Endothelial cell of umbilical vein (primary cell): Measurements from ENCODE around the gene XRCC1. TPM values are rescaled to one million over a fixed set of nuclear protein-coding genes. Genes with fewer than 3 reads are reported as not detected.

Source experiments
- BruUV-seq: library from RNA; stranded (reverse); fragments of 400-500 nt; replicated peaks from 2 replicates; lab custom pipeline; 2021; lab: Mats Ljungman, UMichigan
- CTCF ChIA-PET: fragments of 300-600, 350-600 bp; sonication (Branson Sonifier 250); formaldehyde crosslinking; loops from one replicate; lab custom pipeline; 2021; ENCODE audit warnings: antibody characterized with exemption, inconsistent platforms; lab: Charles Lee
- POLR2A ChIA-PET: fragments of 300-600, 350-600 bp; sonication (Branson Sonifier 250); formaldehyde crosslinking; loops from one replicate; lab custom pipeline; 2021; ENCODE audit warnings: antibody characterized with exemption, inconsistent platforms; lab: Charles Lee
- DNase-seq: peaks from one replicate; pipeline ENCODE4 v3.0.0-alpha.2; 2011; ENCODE audit warnings: low read depth, low spot score
- FAIRE-seq: peaks from 2 replicates; lab custom pipeline; 2011; peaks lifted over from hg19 to GRCh38; lab: Jason Lieb, UNC
- H2AFZ ChIP-seq: 2 replicates; pipeline ENCODE4 v1.6.0; 2012; ENCODE audit warnings: low read depth, low read length, control low read depth, inconsistent platforms
- H3K27ac ChIP-seq: 2 replicates; pipeline ENCODE4 v1.5.1; 2011; ENCODE audit warnings: low read depth, mild to moderate bottlenecking, control low read depth, low read length, moderate library complexity; ENCODE audit not compliant: insufficient read depth
- H3K27me3 ChIP-seq, 2 experiments: 2 replicates each; pipeline versions ENCODE4 v1.6.0 to v1.6.1; 2011; ENCODE audit warnings: low read length in 2 of 2, mixed read lengths in 1 of 2; ENCODE audit not compliant: control insufficient read depth in 2 of 2, insufficient read depth in 2 of 2
- H3K36me3 ChIP-seq, 2 experiments: 2 replicates in 1 of 2; 3 replicates in 1 of 2; pipeline ENCODE4 v1.5.1; 2011; ENCODE audit warnings: low read length in 2 of 2, mild to moderate bottlenecking in 1 of 2, moderate library complexity in 1 of 2; ENCODE audit not compliant: control insufficient read depth in 2 of 2, insufficient read depth in 2 of 2; ENCODE audit errors: extremely low read depth in 1 of 2
- H3K4me1 ChIP-seq: 3 replicates; pipeline ENCODE4 v1.5.1; 2011; ENCODE audit warnings: mild to moderate bottlenecking, low read length; ENCODE audit not compliant: control insufficient read depth, insufficient read depth; ENCODE audit errors: extremely low read depth
- H3K4me2 ChIP-seq: 2 replicates; pipeline ENCODE4 v1.6.1; 2011; ENCODE audit warnings: low read length, control low read depth, mixed read lengths; ENCODE audit not compliant: insufficient read depth
- H3K4me3 ChIP-seq, 3 experiments: fragments of 200-600 bp in 1 of 3; sonication (generic), shearing (Covaris generic) in 1 of 3; replicated peaks in 1 of 3; 2 replicates each; pipeline ENCODE4 v1.5.1; 2011 to 2016; ENCODE audit warnings: control low read depth in 3 of 3, low read length in 3 of 3, mild to moderate bottlenecking in 2 of 3, inconsistent platforms in 1 of 3, low read depth in 1 of 3, moderate library complexity in 1 of 3; ENCODE audit not compliant: insufficient read depth in 1 of 3
- H3K79me2 ChIP-seq: 2 replicates; pipeline ENCODE4 v1.6.0; 2012; ENCODE audit warnings: low read length, inconsistent platforms; ENCODE audit not compliant: control insufficient read depth, insufficient read depth
- H3K9ac ChIP-seq: replicated peaks from 2 replicates; pipeline ENCODE3; 2011; ENCODE audit warnings: low read length, control low read depth; ENCODE audit not compliant: insufficient read depth; ENCODE audit errors: extremely low read depth
- H3K9me1 ChIP-seq: replicated peaks from 3 replicates; pipeline ENCODE4 v1.6.0; 2011; ENCODE audit warnings: mild to moderate bottlenecking, low read length; ENCODE audit not compliant: control insufficient read depth, insufficient read depth; ENCODE audit errors: extremely low read depth
- H3K9me3 ChIP-seq: replicated peaks from 2 replicates; pipeline ENCODE4 v1.5.1; 2012; ENCODE audit warnings: low read length, inconsistent platforms; ENCODE audit not compliant: control insufficient read depth, insufficient read depth
- H4K20me1 ChIP-seq: replicated peaks from 2 replicates; pipeline ENCODE3; 2011; ENCODE audit warnings: mild to moderate bottlenecking, low read length; ENCODE audit not compliant: control insufficient read depth, insufficient read depth; ENCODE audit errors: extremely low read depth
- EZH2 ChIP-seq: IDR thresholded peaks from 2 replicates; pipeline ENCODE4 v1.6.1; 2012; ENCODE audit warnings: borderline replicate concordance, low read depth, mild to moderate bottlenecking, moderate library complexity, low read length, inconsistent platforms; ENCODE audit not compliant: severe bottlenecking
- FOS ChIP-seq: IDR thresholded peaks from 2 replicates; pipeline ENCODE4 v1.6.1; 2011; ENCODE audit warnings: mild to moderate bottlenecking, low read length, moderate library complexity, borderline replicate concordance; ENCODE audit not compliant: insufficient read depth
- GATA2 ChIP-seq: IDR thresholded peaks from 2 replicates; pipeline ENCODE4 v1.7.0; 2011; ENCODE audit warnings: low read depth, mild to moderate bottlenecking, moderate library complexity, mixed read lengths, low read length; ENCODE audit not compliant: insufficient read length, insufficient read depth
- JUN ChIP-seq: IDR thresholded peaks from 2 replicates; pipeline ENCODE4 v1.6.1; 2011; ENCODE audit warnings: borderline replicate concordance, low read depth; ENCODE audit not compliant: insufficient read length, insufficient read depth
- MYC ChIP-seq: IDR thresholded peaks from one replicate; pipeline ENCODE4 v1.6.1; 2011; ENCODE audit warnings: mild to moderate bottlenecking, low read depth, low read length
- POLR2A ChIP-seq: IDR thresholded peaks from 2 replicates; pipeline ENCODE4 v1.6.1; 2012; ENCODE audit warnings: low read depth, mild to moderate bottlenecking, control low read depth, low read length
- POLR2AphosphoS5 ChIP-seq: IDR thresholded peaks from 2 replicates; pipeline ENCODE4 v1.6.1; 2012; ENCODE audit warnings: low read depth, mild to moderate bottlenecking, control low read depth, low read length, moderate library complexity; ENCODE audit not compliant: insufficient read depth
- dilution Hi-C: fragments of 300-500 bp; cut with MboI; formaldehyde crosslinking; loops from one replicate; pipeline ENCODE4 v1.15.0; 2019; ENCODE audit warnings: low sequenced_read_pairs; ENCODE audit not compliant: extremely low pct_ligation_motif_present
- intact Hi-C: fragments of 100-400 bp; cut with micrococcal nuclease; formaldehyde crosslinking; loops from one replicate; pipeline ENCODE4 v1.10.0; 2022
- polyA plus RNA-seq, 4 experiments: library from polyadenylated mRNA; depleted of rRNA in 3 of 4; stranded (reverse) in 3 of 4; unstranded in 1 of 4; fragments of >200 nt; gene quantifications; 2 replicates each; pipeline versions ENCODE4 v1.2.1 to v1.2.3, GENCODE V29; 2011 to 2012; ENCODE audit warnings: missing spikeins in 1 of 4
- total RNA-seq: library from RNA; stranded (reverse); gene quantifications from 2 replicates; pipeline ENCODE4 v1.2.3, GENCODE V29; 2021
- TF ChIP-seq, protein P1 (sequence below), 2 donors: IDR thresholded peaks; 1 replicate in 1 of 2; 2 replicates in 1 of 2; pipeline ENCODE4 v1.5.1; 2011; ENCODE audit warnings: low read length in 2 of 2, mild to moderate bottlenecking in 2 of 2, moderate library complexity in 2 of 2, control low read depth in 1 of 2, inconsistent platforms in 1 of 2, low read depth in 1 of 2; ENCODE audit not compliant: insufficient read depth in 1 of 2; ENCODE audit errors: extremely low read depth in 1 of 2
- TF ChIP-seq, protein P2 (sequence below): IDR thresholded peaks from 2 replicates; pipeline ENCODE4 v1.6.1; 2011; ENCODE audit not compliant: insufficient read depth, insufficient read length

XRCC1 gene
- total and polyA plus RNA-seq, 2 donors (not counting 3 experiments of a cell fraction or from before 2014, with no cell fraction given): 29.5 to 39.3 TPM

- no peak for FAIRE-seq
- dilution Hi-C loops (no loop called here), intact Hi-C loops (no loop called here)
- peaks cover 12% of the 10 kb centered on the region for H3K4me1 ChIP-seq
- peaks cover 0 to 24% of the 10 kb centered on the region in 2 experiments for H3K36me3 ChIP-seq
- no peak overlapping the region for H2AFZ ChIP-seq
- H3K4me3 ChIP-seq: no peak overlapping the region
- H3K27me3 ChIP-seq: no peaks in the 10 kb centered on the region
- TF ChIP-seq EZH2: no peak
- TF ChIP-seq, protein P1, sequence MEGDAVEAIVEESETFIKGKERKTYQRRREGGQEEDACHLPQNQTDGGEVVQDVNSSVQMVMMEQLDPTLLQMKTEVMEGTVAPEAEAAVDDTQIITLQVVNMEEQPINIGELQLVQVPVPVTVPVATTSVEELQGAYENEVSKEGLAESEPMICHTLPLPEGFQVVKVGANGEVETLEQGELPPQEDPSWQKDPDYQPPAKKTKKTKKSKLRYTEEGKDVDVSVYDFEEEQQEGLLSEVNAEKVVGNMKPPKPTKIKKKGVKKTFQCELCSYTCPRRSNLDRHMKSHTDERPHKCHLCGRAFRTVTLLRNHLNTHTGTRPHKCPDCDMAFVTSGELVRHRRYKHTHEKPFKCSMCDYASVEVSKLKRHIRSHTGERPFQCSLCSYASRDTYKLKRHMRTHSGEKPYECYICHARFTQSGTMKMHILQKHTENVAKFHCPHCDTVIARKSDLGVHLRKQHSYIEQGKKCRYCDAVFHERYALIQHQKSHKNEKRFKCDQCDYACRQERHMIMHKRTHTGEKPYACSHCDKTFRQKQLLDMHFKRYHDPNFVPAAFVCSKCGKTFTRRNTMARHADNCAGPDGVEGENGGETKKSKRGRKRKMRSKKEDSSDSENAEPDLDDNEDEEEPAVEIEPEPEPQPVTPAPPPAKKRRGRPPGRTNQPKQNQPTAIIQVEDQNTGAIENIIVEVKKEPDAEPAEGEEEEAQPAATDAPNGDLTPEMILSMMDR (IDR thresholded peaks at IDR 0.05; ENCODE audit: extremely low read depth in 1 of 2, insufficient read depth in 1 of 2, low read depth in 1 of 2, low read length in 2 of 2): no peak
- TF ChIP-seq POLR2AphosphoS5: no peak
- TF ChIP-seq, protein P2, sequence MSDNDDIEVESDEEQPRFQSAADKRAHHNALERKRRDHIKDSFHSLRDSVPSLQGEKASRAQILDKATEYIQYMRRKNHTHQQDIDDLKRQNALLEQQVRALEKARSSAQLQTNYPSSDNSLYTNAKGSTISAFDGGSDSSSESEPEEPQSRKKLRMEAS: no peak
- TF ChIP-seq FOS: no peak
- no peak for TF ChIP-seq JUN
- TF ChIP-seq POLR2A: no peak
- no peak for TF ChIP-seq MYC
- no peak for TF ChIP-seq GATA2
- peaks cover 28% of the 10 kb centered on the region for H3K79me2 ChIP-seq
- H3K27ac ChIP-seq: no peak overlapping the region
- no peaks in the 10 kb centered on the region for H3K9me1 ChIP-seq
- DNase-seq: peak; percentile 6
- no TSS peak for BruUV-seq
- POLR2A ChIA-PET: interaction anchor here (0.7 kb wide), 1 partner anchor 27 kb away, joined by 4 read pairs; no protein-coding TSS in a partner anchor
- CTCF ChIA-PET: interaction anchor here (1.3 kb wide), 1 partner anchor 14 kb away, joined by 3 read pairs; no protein-coding TSS in a partner anchor
- no peaks in the 10 kb centered on the region for H3K9me3 ChIP-seq
- no peak overlapping the region for H3K4me2 ChIP-seq
- no peak overlapping the region for H3K9ac ChIP-seq
- H4K20me1 ChIP-seq: no peaks in the 10 kb centered on the region
These were observed 41.0 kb upstream of the XRCC1 start for GRCh38 chr19:43616306-43616705.
